ENCODE measurements around the gene CTRB1.

CTRB1 gene

DNA sequence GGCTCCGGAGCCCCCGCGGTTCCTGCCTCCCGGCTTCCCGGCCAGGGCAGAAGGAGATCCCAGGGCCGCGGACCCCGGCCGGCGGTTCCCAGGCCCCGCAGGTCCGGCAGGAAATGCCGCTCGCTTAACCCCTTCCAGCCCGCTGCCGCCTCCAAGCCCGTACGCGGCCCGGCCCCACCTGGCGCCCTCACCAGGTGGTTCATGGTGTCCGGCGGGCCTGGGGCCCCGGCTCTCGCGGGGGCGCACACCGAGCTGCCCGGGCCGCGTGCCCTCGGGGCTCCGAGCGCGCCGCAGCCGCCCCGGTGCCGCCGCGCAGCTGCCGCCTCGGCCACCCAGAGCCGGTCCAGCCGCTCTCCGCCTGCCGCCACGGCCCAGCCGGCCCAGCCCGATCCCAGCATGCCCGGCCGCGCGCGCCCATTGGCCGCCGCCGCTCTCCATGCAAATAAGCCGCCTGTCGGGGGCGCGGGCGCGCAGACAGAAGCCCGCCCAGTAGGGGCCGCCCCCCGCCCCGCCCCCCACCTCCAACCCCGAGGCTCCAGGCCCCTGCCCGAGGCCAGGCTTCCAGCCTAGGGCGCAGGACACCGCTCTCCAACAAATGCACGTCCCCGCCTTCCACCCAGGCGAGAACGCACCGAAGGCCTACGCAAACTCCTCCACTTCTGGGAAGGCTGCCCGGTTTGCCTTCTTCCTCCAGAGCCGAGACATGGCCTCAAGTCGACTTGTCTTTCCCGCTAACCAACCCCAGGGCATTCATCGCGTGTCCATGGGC is 32.7 kb downstream of the CTRB1 start, which contains the start of gene BCAR1:
Gene BCAR1 (minus strand): TSS at position 345 of the 769 bp plus-strand sequence. CDS start 142 bp downstream, at position 203.
- H3K27ac ChIP-seq = peak within 1 kb of the TSS; percentile 87
- no peak for DNase-seq (ENCODE audit: low read depth, low spot score)

DNA sequence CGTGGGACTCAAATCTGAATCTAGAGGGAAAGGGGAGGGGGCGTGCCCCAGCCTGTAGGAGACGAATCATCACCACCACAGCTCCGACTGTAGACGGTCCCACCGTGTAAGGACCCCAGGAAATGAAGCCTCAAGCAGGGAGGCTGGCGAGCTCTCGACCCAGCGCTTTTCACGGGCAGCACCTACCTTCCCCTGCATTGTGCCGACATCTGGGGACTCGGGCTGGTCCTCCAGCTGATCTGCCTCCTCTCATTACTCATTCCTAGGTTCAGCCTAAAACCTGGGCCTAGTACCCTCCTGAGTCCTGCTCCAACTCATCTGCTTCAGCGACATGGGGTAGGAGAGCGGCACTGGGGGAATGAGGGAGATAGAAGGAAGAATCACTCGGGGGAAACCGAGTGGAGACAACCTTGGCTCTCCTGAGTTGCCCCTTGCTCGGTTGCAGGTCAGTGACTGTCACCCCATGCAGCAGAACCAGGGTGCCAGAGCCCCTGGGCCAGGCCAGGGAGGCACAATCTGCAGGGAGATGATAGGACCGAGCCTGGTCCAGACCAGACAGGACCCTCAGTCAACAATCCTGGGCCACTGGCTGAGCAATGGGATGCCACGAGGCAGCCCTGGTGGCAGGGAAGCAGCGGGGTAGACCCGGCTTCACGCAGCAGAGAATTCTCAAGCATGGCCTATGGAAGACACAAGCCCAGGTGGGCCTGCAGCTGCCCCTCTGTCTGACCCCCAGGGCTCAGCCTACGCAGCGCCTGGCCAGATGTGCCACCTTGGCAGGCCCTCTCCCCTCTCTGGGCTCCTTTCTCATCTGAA is 33.5 kb downstream of the CTRB1 start:
- H3K27ac ChIP-seq = peak overlapping the region; percentile 87
- no peak for DNase-seq (ENCODE audit: low read depth, low spot score)

DNA sequence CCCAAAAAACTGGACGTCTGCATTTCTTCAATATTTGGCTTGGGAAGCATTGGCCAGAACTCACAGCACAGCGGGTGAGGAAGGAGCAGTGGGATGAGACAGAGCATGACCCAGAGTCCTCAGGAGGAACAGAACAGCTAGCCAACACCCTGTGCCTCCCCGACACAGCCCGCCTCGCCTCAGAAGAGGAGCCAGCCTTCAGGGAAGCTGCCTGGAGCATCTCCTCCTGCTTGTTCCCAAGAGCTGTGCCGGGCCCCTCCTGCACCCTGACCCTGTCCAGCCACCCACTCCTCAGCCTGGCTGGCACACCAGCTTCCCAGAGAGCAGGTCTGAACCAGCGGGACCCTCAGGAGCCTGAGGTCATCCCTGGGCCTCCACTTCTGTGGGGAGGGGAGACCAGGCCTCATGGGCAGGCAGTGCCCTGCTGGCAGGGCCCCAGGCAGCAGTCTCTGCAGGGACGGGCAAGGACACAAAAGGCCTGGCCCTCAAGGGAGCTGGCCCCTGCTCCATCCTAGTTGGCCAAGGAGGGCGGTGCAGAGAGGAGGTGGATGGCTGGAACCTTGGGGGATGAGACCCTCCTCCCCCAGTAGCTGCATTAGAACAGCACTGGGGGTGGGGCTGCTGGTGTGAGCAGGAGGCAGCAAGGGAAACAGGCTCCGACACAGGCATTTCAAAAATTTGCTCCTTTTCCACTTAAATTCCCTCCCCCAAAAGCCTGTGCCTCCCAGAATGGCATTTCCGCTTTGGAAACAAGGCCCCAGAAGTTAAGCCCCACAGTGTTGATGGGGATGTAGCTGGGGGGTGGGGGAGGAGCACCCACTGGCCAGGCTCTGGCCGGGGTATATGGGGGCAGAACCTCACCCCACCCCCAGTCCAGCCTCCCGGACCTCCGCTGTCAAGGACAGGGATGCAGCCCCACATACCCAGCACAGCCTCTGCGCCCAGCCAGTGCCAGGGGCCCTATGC is 34.4 kb downstream of the CTRB1 start:
- no peak for DNase-seq (ENCODE audit: low read depth, low spot score)
- no peak overlapping the region for H3K27ac ChIP-seq

DNA sequence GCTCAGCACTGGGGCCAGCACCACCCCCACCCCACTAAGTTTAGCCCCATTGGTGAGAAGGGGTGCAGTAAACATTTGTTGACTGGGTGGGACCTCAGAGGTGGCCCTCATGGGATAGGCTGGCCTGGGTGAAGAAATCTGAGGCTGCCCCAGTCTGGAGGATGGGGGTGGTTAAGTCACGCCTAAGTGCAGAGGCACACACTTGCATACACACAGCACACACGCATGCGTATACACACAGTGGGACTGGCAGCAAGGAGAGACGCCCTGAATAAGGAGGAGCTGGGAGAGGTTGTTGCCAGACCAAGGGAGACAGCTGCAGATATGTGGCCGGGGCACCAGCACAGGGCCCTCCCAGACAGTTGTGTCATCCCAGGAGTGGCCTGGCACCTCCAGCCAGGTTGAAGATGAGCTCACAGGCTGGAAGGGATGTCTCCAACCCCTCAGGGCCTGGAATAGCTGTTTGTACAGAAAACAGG is 35.6 kb downstream of the CTRB1 start:
- DNase-seq (ENCODE audit: low read depth, low spot score) = no peak
- H3K27ac ChIP-seq = no peak overlapping the region

DNA sequence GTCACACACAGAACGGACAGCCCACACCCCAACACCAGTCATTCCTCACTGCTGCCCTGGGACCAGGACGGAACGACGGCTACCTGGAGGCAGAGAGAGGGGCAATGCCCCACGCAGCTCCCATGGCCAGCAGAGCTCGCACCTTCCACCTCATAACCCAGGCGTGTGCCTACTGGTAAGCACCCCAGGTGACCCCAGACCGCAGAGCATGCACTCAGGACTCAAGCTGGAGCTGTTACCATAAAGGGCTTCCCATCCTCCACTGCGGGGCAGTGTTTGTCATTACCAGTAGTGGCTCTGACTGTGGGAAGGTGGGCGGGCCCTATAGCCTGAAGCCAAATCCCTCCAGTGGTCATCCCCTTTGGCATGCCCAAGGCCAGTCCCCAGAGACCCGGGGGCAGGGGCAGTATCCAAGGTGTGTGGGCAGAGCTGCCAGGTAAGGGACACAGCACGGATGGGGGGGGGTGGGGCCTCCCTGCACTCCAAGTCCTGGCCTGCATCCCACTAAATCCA is 37.3 kb downstream of the CTRB1 start:
- H3K27ac ChIP-seq = no peak overlapping the region
- no peak for DNase-seq (ENCODE audit: low read depth, low spot score)

DNA sequence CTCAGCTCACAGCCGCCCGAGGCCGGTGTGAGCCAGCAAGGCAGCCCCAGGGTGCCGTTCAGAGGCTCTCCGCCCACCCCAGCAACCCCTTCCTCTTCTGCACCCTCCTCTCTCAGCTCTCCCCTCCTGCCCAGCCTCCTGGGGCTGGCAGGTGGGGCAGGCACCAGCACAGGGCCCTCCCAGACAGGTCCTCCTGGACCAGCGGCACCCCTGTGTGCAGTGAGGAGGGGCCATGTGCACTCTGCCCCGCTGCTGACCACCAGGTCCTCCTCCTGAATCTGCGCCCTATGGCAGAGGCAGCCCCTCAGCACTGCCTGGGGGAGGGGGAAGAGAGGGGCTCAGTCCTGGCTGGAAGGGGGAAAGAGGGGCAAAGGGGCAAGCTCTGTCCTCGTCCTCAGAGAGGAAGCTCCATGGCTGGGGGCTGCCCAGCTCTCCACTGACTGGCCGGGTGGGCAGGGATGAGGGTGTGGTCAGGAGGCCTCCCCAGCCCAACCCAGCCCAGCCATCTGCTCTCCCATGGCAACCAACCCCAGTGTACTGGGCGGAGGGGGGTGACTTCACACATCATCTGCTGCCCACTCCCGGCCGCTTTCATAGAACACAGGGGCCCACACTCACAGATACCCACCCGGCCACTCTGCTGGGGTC is 38.0 kb downstream of the CTRB1 start:
- no peak for DNase-seq (ENCODE audit: low read depth, low spot score)
- H3K27ac ChIP-seq = no peak overlapping the region

DNA sequence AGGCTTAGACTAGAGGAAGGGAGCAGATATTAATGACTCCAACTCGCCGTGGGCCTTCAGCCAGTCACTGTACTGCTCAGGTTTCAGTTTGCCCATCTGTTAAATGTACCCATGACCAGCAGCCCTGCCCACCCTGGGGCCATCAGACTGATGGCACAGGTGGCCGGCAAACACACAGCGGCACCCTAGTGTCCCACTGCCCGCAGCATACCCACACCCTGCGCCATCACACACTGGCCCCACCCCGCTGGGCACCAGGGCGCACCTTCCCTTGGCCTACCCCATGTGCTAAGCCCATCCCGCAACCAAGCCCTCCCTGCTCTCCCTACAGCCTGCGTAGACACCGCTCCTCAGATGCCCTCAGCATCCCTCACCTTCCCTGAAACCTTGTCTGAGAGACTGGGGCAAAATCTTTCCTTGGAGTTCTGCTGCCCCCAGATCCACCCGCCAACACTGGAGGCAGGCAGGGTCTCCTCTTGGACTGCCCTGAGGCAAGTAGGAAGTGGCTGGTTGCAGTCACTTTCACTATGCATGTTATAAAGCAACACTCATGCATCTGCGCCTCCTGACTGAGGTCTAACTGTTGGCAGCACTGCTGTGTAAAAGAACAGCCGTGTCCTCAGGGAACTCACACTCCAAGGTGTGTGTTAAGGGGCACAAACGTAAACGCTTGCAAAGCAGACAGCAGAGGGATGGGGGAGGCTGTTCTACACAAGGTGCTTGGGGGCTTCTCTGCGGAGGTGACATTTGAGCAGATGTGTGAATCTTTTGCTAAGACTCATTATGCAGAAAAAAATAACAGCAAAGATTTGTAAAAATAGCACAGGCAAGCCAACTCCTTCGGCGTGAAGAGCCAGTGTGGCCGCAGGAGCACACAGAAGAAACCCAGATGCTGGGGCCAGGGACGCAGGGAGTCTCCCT is 39.4 kb downstream of the CTRB1 start:
- DNase-seq (ENCODE audit: low read depth, low spot score) = no peak
- no peak overlapping the region for H3K27ac ChIP-seq

DNA sequence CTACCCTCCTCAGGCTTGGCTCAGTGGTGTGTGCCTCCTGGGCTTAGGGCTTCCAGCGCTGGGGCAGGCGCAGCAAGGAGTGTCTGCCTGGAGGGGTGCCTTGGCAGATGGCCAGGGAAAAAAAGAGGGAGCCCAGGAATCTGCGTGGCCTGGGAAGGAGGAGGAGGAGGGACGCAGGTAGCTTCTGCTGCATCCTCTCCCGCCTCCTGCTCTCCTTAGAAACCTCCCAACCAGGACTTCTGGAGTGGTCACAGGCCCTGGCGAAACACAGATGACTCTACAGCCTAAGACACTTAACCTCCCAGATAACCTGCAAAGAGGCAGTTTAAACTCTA is 40.0 kb downstream of the CTRB1 start:
- DNase-seq (ENCODE audit: low read depth, low spot score) = no peak

DNA sequence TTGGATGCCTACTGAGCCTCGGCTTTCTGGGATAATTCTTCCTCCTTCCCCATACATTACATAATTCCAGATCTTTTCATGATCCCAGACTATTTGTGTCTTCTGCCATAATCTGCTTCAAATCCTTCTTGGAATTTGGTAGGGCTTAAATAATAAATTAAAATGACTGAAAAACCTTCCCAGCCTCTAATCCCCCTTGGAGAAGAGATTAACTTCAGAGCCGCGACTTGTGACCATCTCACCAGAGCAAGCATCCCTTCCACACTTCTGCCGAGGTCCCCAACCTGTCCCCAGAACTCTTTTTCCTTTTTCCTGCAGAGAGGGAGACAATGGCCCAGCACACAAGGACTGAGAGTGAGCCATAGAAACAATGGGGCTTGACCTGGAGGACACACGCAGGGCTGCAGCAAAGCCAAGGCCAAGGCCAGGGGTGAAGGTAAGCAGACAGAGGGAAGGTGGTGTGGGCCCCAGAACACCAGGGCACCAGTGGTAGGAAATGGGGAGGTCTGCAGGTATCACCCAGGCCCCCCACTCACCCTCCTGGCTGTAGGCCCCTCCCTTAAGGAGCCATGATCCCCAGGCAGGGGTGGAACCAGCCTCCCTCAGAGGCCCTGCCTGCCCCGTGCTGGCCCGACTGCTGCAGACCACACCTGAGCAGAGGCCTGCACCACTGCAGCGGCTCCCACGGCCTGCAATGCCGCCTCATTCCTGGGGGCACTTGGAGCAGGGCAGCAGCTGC is 42.2 kb downstream of the CTRB1 start:
- DNase-seq (ENCODE audit: low read depth, low spot score) = no peak
- no peak overlapping the region for H3K27ac ChIP-seq

More for the DNA sequence above, 40.0 kb downstream of the CTRB1 start:
- no peak overlapping the region for H3K27ac ChIP-seq

DNA sequence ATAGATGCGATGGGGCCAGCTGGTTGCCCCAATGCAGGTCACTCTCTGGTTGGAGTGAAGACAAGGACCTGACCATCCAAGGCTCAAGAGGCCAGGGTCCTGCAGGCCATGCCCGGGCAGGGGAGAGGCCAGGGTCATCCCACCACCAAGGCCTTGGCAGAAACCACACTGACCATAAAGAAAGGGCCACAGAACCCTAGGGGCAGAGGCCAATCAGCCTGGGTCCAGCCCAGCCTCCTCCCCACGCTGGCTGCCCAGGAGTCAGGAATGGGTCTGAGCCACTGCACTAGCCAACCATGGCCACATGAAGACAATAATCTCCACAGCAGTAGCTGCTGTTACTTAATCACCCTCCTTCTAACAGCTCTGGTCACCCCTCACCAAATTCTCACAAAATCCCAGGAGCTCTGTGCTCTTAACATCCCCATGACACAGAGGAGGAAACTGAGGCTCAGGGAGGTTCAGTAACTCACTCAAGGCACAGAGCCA is 42.8 kb downstream of the CTRB1 start:
- DNase-seq (ENCODE audit: low read depth, low spot score) = no peak
- no peak overlapping the region for H3K27ac ChIP-seq

DNA sequence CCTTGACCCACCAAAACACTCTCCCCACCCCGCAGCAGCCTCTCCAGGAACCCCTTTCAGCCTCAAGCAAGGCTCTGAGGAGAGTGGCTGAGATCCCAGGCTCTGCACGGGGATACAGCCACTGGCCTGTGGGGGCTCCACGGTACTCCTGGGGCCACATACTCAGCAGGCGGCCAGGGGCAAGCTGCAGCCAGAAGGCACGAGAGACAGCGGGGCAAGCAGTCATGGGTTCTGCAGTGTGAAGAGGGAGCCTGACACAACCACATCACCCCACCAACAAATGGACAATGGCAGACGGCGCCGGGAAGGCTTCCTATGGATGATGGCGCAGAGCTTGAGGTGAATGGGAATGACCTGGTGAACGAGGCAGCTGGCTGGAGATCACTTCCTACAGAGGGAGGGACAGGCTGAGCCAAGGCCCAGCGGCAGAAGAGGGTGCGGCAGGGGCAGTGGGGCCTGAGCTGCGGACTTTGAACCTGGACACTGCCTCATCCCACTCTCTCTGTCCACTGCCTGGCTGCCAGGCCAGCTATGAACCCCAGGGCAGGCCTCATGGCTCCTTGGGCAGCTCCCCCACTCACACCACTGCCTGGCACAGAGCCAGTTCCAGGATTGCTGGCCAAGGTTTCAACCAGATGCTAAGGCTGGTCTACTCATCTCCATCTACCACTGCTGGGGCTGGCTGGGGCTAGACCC is 43.5 kb downstream of the CTRB1 start:
- H3K27ac ChIP-seq = no peak overlapping the region
- no peak for DNase-seq (ENCODE audit: low read depth, low spot score)

DNA sequence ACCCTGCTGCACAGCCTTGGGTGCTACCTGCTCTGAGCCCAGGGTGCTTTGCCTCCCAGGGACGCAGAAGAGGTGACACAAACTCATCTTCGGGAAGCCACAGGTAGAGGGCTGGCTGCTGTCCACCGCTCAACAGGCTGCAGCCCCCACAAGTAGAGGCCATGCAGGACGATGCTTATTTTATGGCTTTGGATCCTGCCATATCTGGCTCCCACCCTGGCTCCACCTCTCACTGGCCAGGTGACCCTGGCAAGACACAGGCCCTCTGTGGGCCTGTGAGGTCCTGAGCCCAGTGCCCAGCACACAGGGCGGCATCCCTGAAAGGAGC is 44.0 kb downstream of the CTRB1 start:
- DNase-seq (ENCODE audit: low read depth, low spot score) = no peak
- H3K27ac ChIP-seq = no peak overlapping the region

DNA sequence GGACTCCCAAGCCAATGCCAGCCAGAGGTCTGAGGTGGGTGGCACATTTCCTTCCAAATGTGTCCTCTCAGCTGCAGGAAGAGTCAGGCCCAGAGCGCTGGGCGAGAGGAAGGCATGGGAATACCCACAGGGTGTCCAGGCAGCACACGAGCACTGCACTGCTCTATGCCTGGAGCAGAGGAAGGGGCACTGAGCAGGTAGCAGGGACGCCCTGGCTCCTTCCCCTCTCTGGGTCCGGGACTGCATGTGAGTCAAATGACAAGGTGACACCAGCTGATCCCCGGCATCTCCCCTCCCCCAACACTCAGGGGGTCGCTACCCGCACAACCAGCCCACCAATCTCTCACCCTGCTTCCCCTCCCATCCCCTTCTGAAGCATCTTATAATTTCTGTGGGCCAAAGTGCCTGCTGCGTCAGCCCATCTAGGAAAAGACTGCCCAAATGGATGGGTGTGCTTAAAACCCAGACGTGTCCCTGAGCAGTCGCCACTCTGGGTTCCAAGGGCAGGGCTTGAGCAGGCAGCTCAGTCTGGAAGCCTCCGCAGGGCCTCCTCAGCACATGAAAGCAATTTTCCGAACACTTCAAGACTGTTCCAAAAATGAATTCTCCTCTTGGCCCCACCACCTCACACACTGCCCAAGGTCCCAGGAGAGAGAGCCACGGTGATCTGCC is 44.6 kb downstream of the CTRB1 start:
- no peak overlapping the region for H3K27ac ChIP-seq
- DNase-seq (ENCODE audit: low read depth, low spot score) = no peak

DNA sequence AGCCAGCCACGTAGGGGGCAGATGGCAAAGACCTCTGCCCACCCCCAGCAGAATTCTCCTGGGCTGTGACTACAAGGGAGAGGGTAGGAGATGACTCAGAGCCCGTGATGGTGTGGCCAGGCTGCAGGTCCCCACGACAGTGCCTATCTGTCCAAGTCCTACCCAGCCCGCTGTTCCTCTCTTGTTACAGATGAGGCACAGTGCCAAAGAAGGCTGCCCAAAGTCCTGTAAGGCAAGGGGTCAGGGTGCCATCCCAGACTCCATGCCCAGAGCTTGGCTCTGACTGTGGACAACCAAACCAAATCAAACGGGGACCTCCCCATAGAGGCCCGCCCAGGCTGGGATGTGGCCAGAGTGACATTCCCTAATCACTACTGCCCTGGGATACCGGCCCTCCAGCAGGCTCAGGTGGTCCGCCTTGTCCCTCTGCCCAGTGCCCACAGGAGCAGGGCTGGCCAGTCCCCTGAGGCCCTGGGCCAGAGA is 45.2 kb downstream of the CTRB1 start:
- no peak for DNase-seq (ENCODE audit: low read depth, low spot score)
- H3K27ac ChIP-seq = no peak overlapping the region

DNA sequence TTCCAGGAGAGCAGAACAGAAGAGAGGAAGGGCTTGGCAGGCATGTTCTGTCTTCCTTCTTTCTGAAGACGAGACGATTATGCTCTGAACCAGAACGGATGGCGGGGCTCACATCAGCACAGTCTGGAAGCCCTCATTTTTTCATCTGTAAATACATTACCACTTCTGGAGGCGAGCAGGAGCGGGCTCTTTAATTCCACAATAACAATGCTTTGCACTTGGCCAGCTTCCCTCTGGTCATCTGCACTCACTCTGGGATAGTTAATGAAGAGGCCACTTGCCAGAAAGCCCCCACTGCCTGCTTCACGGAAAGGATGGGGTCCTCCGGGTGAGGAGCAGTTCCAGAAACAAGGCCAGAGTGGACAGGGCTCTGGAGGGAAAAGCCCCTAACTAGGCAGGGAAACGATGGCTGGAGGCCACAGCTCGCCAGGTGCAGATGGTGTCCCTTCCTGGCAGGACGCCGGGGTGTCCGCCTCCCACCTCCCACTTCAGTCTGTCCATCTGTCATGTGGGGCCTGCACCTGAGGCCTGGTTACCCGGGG is 45.7 kb downstream of the CTRB1 start:
- DNase-seq (ENCODE audit: low read depth, low spot score) = no peak
- peak overlapping the region; percentile 67 for H3K27ac ChIP-seq

Measured in epithelial cell of prostate (primary cell).